Posterior cingulate gyrus (tissue), 11 donors: ENCODE measurements around the gene ERBB3.
A peak's percentile ranks its signal among the peaks of the same experiment; 100 is the strongest.

Source experiments
- DNase-seq, 10 donors: peaks; one replicate each; pipeline versions ENCODE4 v3.0.0 to v3.0.0-alpha.2; 2020 to 2021; ENCODE audit warnings: mixed read lengths in 3 of 10
- intact Hi-C: fragments of 100-400 bp; cut with DNase I; formaldehyde crosslinking; loops from one replicate; pipeline ENCODE4 v1.15.1; 2023

Gene ERBB3

GRCh38 chr12:56078427-56078826 is 1.5 kb upstream of the ERBB3 start:
- intact Hi-C loops, result no loop called here
- DNase-seq, result no peak

- peak; percentile 73 to 97 (median 84) for DNase-seq
- intact Hi-C loops, result no loop called here
These were observed 838 bp upstream of the ERBB3 start for GRCh38 chr12:56078931-56079722.

- intact Hi-C loops, result loop anchor here (5.0 kb wide), 2 partner anchors 37 to 38 kb away; partner anchors contain the start of genes RPL41, RPS26 and ZC3H10
- DNase-seq, result peak in 1 of 10 donors; percentile 17
These were observed 682 bp downstream of the ERBB3 start for GRCh38 chr12:56080556-56081138.

- peak in 9 of 10 donors; percentile 38 to 93 (median 56) for DNase-seq
- intact Hi-C loops, result loop anchor here (5.0 kb wide), 2 partner anchors 36 to 39 kb away; partner anchors contain the start of genes RPL41, RPS26 and ZC3H10
These were observed 1.7 kb downstream of the ERBB3 start for GRCh38 chr12:56081393-56082347.

- intact Hi-C loops, result loop anchor here (5.0 kb wide), 2 partner anchors 35 to 40 kb away; partner anchors contain the start of genes RPL41, RPS26 and ZC3H10
- DNase-seq, result peak in 2 of 10 donors; percentile 16 to 19
These were observed 2.4 kb downstream of the ERBB3 start for GRCh38 chr12:56082382-56082781.

- peak; percentile 71 to 98 (median 84) for DNase-seq
- intact Hi-C loops, result loop anchor here (5.0 kb wide), 2 partner anchors 34 to 41 kb away; partner anchors contain the start of genes RPL41, RPS26 and ZC3H10
These were observed 3.0 kb downstream of the ERBB3 start for GRCh38 chr12:56082967-56083366.

GRCh38 chr12:56084958-56085543 is 5.1 kb downstream of the ERBB3 start:
- DNase-seq, result peak in 2 of 10 donors; percentile 21 to 79
- intact Hi-C loops, result loop anchor here (5.0 kb wide), 2 partner anchors 32 to 43 kb away; partner anchors contain the start of genes RPL41, RPS26 and ZC3H10

- intact Hi-C loops, result no loop called here
- DNase-seq, result no peak
These were observed 6.1 kb downstream of the ERBB3 start for GRCh38 chr12:56086096-56086495.

- DNase-seq, result no peak
- intact Hi-C loops, result no loop called here
These were observed 6.6 kb downstream of the ERBB3 start for GRCh38 chr12:56086608-56087007.

GRCh38 chr12:56087220-56087619 is 7.3 kb downstream of the ERBB3 start:
- DNase-seq, result peak in 3 of 10 donors; percentile 28 to 86 (median 58)
- intact Hi-C loops, result no loop called here

GRCh38 chr12:56097738-56098137 is 17.8 kb downstream of the ERBB3 start:
- intact Hi-C loops, result no loop called here
- DNase-seq, result no peak

- no peak for DNase-seq
These were observed 18.6 kb downstream of the ERBB3 start for GRCh38 chr12:56098592-56098991.

GRCh38 chr12:56099787-56100186 is 19.8 kb downstream of the ERBB3 start:
- intact Hi-C loops, result loop anchor here (5.0 kb wide), 1 partner anchor 52 kb away; no protein-coding TSS in a partner anchor
- DNase-seq, result no peak

More at GRCh38 chr12:56098592-56098991, 18.6 kb downstream of the ERBB3 start:
- intact Hi-C loops, result no loop called here

- DNase-seq, result no peak
- intact Hi-C loops, result loop anchor here (5.0 kb wide), 1 partner anchor 54 kb away; no protein-coding TSS in a partner anchor
These were observed 21.1 kb downstream of the ERBB3 start for GRCh38 chr12:56101045-56101444.

GRCh38 chr12:56102683-56103065 is 22.7 kb downstream of the ERBB3 start:
- intact Hi-C loops, result loop anchor here (5.0 kb wide), 1 partner anchor 55 kb away; no protein-coding TSS in a partner anchor
- DNase-seq, result no peak

GRCh38 chr12:56103066-56103711 is 23.2 kb downstream of the ERBB3 start:
- no peak for DNase-seq
- intact Hi-C loops, result loop anchor here (5.0 kb wide), 1 partner anchor 56 kb away; no protein-coding TSS in a partner anchor

- DNase-seq, result no peak
- intact Hi-C loops, result loop anchor here (5.0 kb wide), 1 partner anchor 56 kb away; no protein-coding TSS in a partner anchor
These were observed 23.8 kb downstream of the ERBB3 start for GRCh38 chr12:56103823-56104108.

- intact Hi-C loops, result loop anchor here (5.0 kb wide), 1 partner anchor 57 kb away; no protein-coding TSS in a partner anchor
- DNase-seq, result peak; percentile 93 to 100 (median 98)
These were observed 24.3 kb downstream of the ERBB3 start, which contains the start of gene PA2G4 for GRCh38 chr12:56104109-56104814. Gene PA2G4 (plus strand): TSS chr12:56104559. CDS start chr12:56104738, 179 bp downstream.
